H1 (cell line): Measurements from ENCODE around the gene MED31. TPM values are rescaled to one million over a fixed set of nuclear protein-coding genes. Genes with fewer than 3 reads are reported as not detected.

ENCODE experiments used
- CTCF ChIA-PET: fragments of 300-600 bp; sonication (Branson Sonifier 250); formaldehyde crosslinking; loops from one replicate; lab custom pipeline; 2021; ENCODE audit not compliant: partially characterized antibody; lab: Charles Lee
- POLR2A ChIA-PET: fragments of 300-600 bp; sonication (Branson Sonifier 250); formaldehyde crosslinking; loops from one replicate; lab custom pipeline; 2021; ENCODE audit warnings: inconsistent platforms; ENCODE audit not compliant: partially characterized antibody; lab: Charles Lee
- DNase-seq, 2 experiments: peaks; one replicate each; pipeline versions ENCODE4 v3.0.0 to v3.0.0-alpha.2; 2010 to 2022; ENCODE audit warnings: low spot score in 2 of 2, low read depth in 1 of 2, mixed read lengths in 1 of 2
- FAIRE-seq: peaks from 2 replicates; lab custom pipeline; 2011; peaks lifted over from hg19 to GRCh38; lab: Jason Lieb, UNC
- H2AFZ ChIP-seq: 2 replicates; pipeline ENCODE4 v1.8.1; 2012; ENCODE audit warnings: low read length, inconsistent platforms
- H2AK5ac ChIP-seq: 2 replicates; pipeline ENCODE4 v1.6.1; 2013; ENCODE audit warnings: low read depth, low read length
- H2BK120ac ChIP-seq: replicated peaks from 2 replicates; pipeline ENCODE3; 2013; ENCODE audit warnings: low read depth, low read length, inconsistent platforms
- H2BK12ac ChIP-seq: 2 replicates; pipeline ENCODE4 v1.6.1; 2013; ENCODE audit warnings: low read depth, low read length
- H2BK15ac ChIP-seq: 2 replicates; pipeline ENCODE4 v1.6.1; 2013; ENCODE audit warnings: low read length
- H2BK20ac ChIP-seq: 2 replicates; pipeline ENCODE4 v1.6.1; 2013; ENCODE audit warnings: low read length
- H2BK5ac ChIP-seq: 2 replicates; pipeline ENCODE4 v1.6.1; 2013; ENCODE audit warnings: low read depth, low read length
- H3K14ac ChIP-seq: 2 replicates; pipeline ENCODE4 v1.6.1; 2013; ENCODE audit warnings: inconsistent platforms; ENCODE audit not compliant: insufficient read length
- H3K18ac ChIP-seq: 2 replicates; pipeline ENCODE4 v1.6.1; 2013; ENCODE audit warnings: low read length; ENCODE audit errors: extremely low read depth
- H3K23ac ChIP-seq: 2 replicates; pipeline ENCODE4 v1.6.1; 2013; ENCODE audit warnings: inconsistent platforms; ENCODE audit not compliant: insufficient read length
- H3K23me2 ChIP-seq: 2 replicates; pipeline ENCODE4 v1.6.1; 2013; ENCODE audit warnings: low read depth, low read length
- H3K27ac ChIP-seq: 2 replicates; pipeline ENCODE4 v1.6.1; 2011; ENCODE audit warnings: low read depth, low read length, inconsistent platforms
- H3K27me3 ChIP-seq, 4 experiments: replicated peaks in 1 of 4; 1 replicate in 1 of 4; 2 replicates in 3 of 4; pipeline versions ENCODE4 v1.6.1 to v1.8.1; 2011 to 2013; ENCODE audit warnings: low read length in 3 of 4, mild to moderate bottlenecking in 3 of 4, inconsistent platforms in 2 of 4, mixed read lengths in 2 of 4, moderate library complexity in 1 of 4; ENCODE audit not compliant: control insufficient read depth in 3 of 4, insufficient read depth in 3 of 4; ENCODE audit errors: extremely low read depth in 1 of 4
- H3K36me3 ChIP-seq, 4 experiments: 2 replicates each; pipeline versions ENCODE4 v1.6.1 to v1.8.1; 2011 to 2013; ENCODE audit warnings: mild to moderate bottlenecking in 4 of 4, low read length in 3 of 4, moderate library complexity in 2 of 4, control low read depth in 1 of 4, inconsistent platforms in 1 of 4; ENCODE audit not compliant: insufficient read depth in 4 of 4, control insufficient read depth in 2 of 4
- H3K4ac ChIP-seq: replicated peaks from 2 replicates; pipeline ENCODE3; 2013; ENCODE audit warnings: low read length, low read depth, mixed read lengths, inconsistent platforms; ENCODE audit not compliant: insufficient read length
- H3K4me1 ChIP-seq, 4 experiments: replicated peaks in 1 of 4; 1 replicate in 1 of 4; 2 replicates in 3 of 4; pipeline versions ENCODE4 v1.6.1 to v1.8.1; 2011 to 2013; ENCODE audit warnings: low read length in 3 of 4, inconsistent platforms in 2 of 4, mixed read lengths in 1 of 4; ENCODE audit not compliant: insufficient read depth in 4 of 4, control insufficient read depth in 3 of 4
- H3K4me2 ChIP-seq, 2 experiments: 2 replicates each; pipeline versions ENCODE4 v1.6.1 to v1.8.1; 2011 to 2013; ENCODE audit warnings: low read depth in 2 of 2, low read length in 2 of 2, control low read depth in 1 of 2, inconsistent platforms in 1 of 2, mild to moderate bottlenecking in 1 of 2; ENCODE audit not compliant: insufficient read depth in 1 of 2
- H3K4me3 ChIP-seq, 4 experiments: fragments of 200-600, 300-600 bp in 1 of 4; sonication (generic), shearing (Covaris generic), sonication (Bioruptor Twin) in 1 of 4; 2 replicates each; pipeline versions ENCODE4 v1.5.1 to v1.8.1; 2011 to 2016; ENCODE audit warnings: low read length in 4 of 4, low read depth in 3 of 4, control low read depth in 2 of 4, inconsistent platforms in 2 of 4, mild to moderate bottlenecking in 2 of 4, mixed read lengths in 1 of 4, moderate library complexity in 1 of 4; ENCODE audit not compliant: insufficient read depth in 2 of 4; ENCODE audit errors: extremely low read depth in 1 of 4
- H3K56ac ChIP-seq: replicated peaks from 2 replicates; pipeline ENCODE3; 2013; ENCODE audit warnings: low read depth, mild to moderate bottlenecking, mixed read lengths, low read length, inconsistent platforms; ENCODE audit not compliant: insufficient read length
- H3K79me1 ChIP-seq: 2 replicates; pipeline ENCODE4 v1.6.1; 2013; ENCODE audit warnings: low read depth, low read length, control low read depth
- H3K79me2 ChIP-seq, 2 experiments: 2 replicates each; pipeline versions ENCODE4 v1.6.1 to v1.8.1; 2012 to 2013; ENCODE audit warnings: low read length in 2 of 2, mild to moderate bottlenecking in 2 of 2, inconsistent platforms in 1 of 2; ENCODE audit not compliant: insufficient read depth in 2 of 2, control insufficient read depth in 1 of 2
- H3K9ac ChIP-seq, 4 experiments: replicated peaks in 1 of 4; 1 replicate in 1 of 4; 2 replicates in 3 of 4; pipeline versions ENCODE4 v1.6.1 to v1.8.1; 2011 to 2013; ENCODE audit warnings: low read depth in 3 of 4, low read length in 3 of 4, control low read depth in 2 of 4, mild to moderate bottlenecking in 2 of 4, moderate library complexity in 2 of 4, inconsistent platforms in 1 of 4; ENCODE audit errors: extremely low read depth in 1 of 4
- H3K9me3 ChIP-seq, 2 experiments: 2 replicates each; pipeline versions ENCODE4 v1.6.1 to v1.8.1; 2012 to 2013; ENCODE audit warnings: mild to moderate bottlenecking in 2 of 2, moderate library complexity in 2 of 2, control low read depth in 1 of 2, inconsistent platforms in 1 of 2, low read depth in 1 of 2, low read length in 1 of 2, mixed read lengths in 1 of 2; ENCODE audit not compliant: insufficient read depth in 2 of 2
- H4K20me1 ChIP-seq, 2 experiments: replicated peaks in 1 of 2; 2 replicates each; pipeline versions ENCODE3 to v1.8.1; 2011 to 2013; ENCODE audit warnings: inconsistent platforms in 2 of 2, low read length in 2 of 2, mild to moderate bottlenecking in 1 of 2; ENCODE audit not compliant: insufficient read depth in 2 of 2, control insufficient read depth in 1 of 2
- H4K5ac ChIP-seq: 2 replicates; pipeline ENCODE4 v1.6.1; 2013; ENCODE audit warnings: low read length, low read depth, mixed read lengths, inconsistent platforms; ENCODE audit not compliant: insufficient read length
- H4K8ac ChIP-seq: 2 replicates; pipeline ENCODE4 v1.8.0; 2013; ENCODE audit warnings: mild to moderate bottlenecking, moderate library complexity, low read length, inconsistent platforms; ENCODE audit not compliant: insufficient read depth; ENCODE audit errors: extremely low read depth
- H4K91ac ChIP-seq: replicated peaks from 2 replicates; pipeline ENCODE3; 2013; ENCODE audit warnings: low read length, mixed read lengths, inconsistent platforms; ENCODE audit not compliant: insufficient read length
- BACH1 ChIP-seq: IDR thresholded peaks from 2 replicates; pipeline ENCODE4 v1.6.1; 2012; ENCODE audit warnings: low read length, improper control_type of control experiment
- CHD1 ChIP-seq: IDR thresholded peaks from 2 replicates; pipeline ENCODE4 v1.6.1; 2012; ENCODE audit warnings: low read depth, low read length, improper control_type of control experiment
- CTBP2 ChIP-seq: IDR thresholded peaks from 2 replicates; pipeline ENCODE4 v1.7.0; 2011; ENCODE audit warnings: borderline replicate concordance, mild to moderate bottlenecking, moderate library complexity, mixed read lengths, low read length; ENCODE audit not compliant: insufficient read depth, insufficient read length
- EGR1 ChIP-seq: IDR thresholded peaks from 2 replicates; pipeline ENCODE4 v1.6.1; 2011; ENCODE audit warnings: low read depth, low read length, borderline replicate concordance
- FOSL1 ChIP-seq: IDR thresholded peaks from 2 replicates; pipeline ENCODE4 v1.6.1; 2011; ENCODE audit warnings: mild to moderate bottlenecking, low read depth, low read length, moderate library complexity; ENCODE audit not compliant: insufficient read depth
- HDAC2 ChIP-seq, 2 experiments: fragments of 300-600 bp in 1 of 2; sonication (generic) in 1 of 2; IDR thresholded peaks; 2 replicates each; pipeline ENCODE4 v1.6.1; 2011 to 2012; ENCODE audit warnings: low read depth in 2 of 2, low read length in 2 of 2, mild to moderate bottlenecking in 2 of 2, moderate library complexity in 2 of 2, borderline replicate concordance in 1 of 2, inconsistent platforms in 1 of 2
- HDAC6 ChIP-seq: IDR thresholded peaks from one replicate; pipeline ENCODE4 v1.7.1; 2012; ENCODE audit warnings: low read depth, mild to moderate bottlenecking, inconsistent platforms, low read length, moderate library complexity
- JUND ChIP-seq: IDR thresholded peaks from 2 replicates; pipeline ENCODE4 v1.6.1; 2011; ENCODE audit warnings: mild to moderate bottlenecking, improper control_type of control experiment, low read length
- KDM4A ChIP-seq: IDR thresholded peaks from one replicate; pipeline ENCODE4 v1.7.1; 2012; ENCODE audit warnings: low read depth, mild to moderate bottlenecking, moderate library complexity, low read length, inconsistent platforms; ENCODE audit not compliant: severe bottlenecking
- PHF8 ChIP-seq: fragments of 200-600 bp; sonication (generic); conservative IDR thresholded peaks from 2 replicates; pipeline ENCODE4 v1.7.1; 2012; ENCODE audit warnings: low read depth, mild to moderate bottlenecking, inconsistent platforms, low read length, moderate library complexity
- POLR2AphosphoS5 ChIP-seq: IDR thresholded peaks from 2 replicates; pipeline ENCODE4 v1.6.1; 2011; ENCODE audit warnings: low read depth, low read length
- RXRA ChIP-seq: IDR thresholded peaks from 2 replicates; pipeline ENCODE4 v1.6.1; 2011; ENCODE audit warnings: low read depth, mild to moderate bottlenecking, low read length, moderate library complexity; ENCODE audit not compliant: insufficient read depth
- SP2 ChIP-seq: IDR thresholded peaks from 2 replicates; pipeline ENCODE4 v1.6.1; 2012; ENCODE audit warnings: mild to moderate bottlenecking, low read length, inconsistent platforms
- TAF1 ChIP-seq: IDR thresholded peaks from 2 replicates; pipeline ENCODE4 v1.6.1; 2011; ENCODE audit warnings: mild to moderate bottlenecking, low read depth, low read length
- WGBS, 2 experiments: shearing (Covaris generic) in 1 of 2; methylation state at CpG; one replicate each; pipeline versions ENCODE4 v1.1.6 to v1.1.7; 2013 to 2015; ENCODE audit warnings: low lambda C conversion rate in 2 of 2, mixed read lengths in 2 of 2, inconsistent platforms in 1 of 2, low coverage in 1 of 2, missing lambda C conversion rate in 1 of 2; ENCODE audit not compliant: insufficient replicate concordance in 2 of 2, insufficient coverage in 1 of 2, insufficient read length in 1 of 2; ENCODE audit errors: extremely low coverage in 1 of 2, missing lambda C conversion rate in 1 of 2; 5-methylcytosine and 5-hydroxymethylcytosine counted together
- polyA plus RNA-seq, 7 experiments: library from polyadenylated mRNA; depleted of rRNA in 3 of 7; stranded (reverse) in 5 of 7; unstranded in 2 of 7; fragments of >200 nt in 5 of 7; fragments of 200-250 nt in 2 of 7; gene quantifications; 1 replicate in 5 of 7; 2 replicates in 1 of 7; 4 replicates in 1 of 7; pipeline versions ENCODE4 v1.2.1 to v1.2.3, GENCODE V29; 2011 to 2013; ENCODE audit warnings: missing spikeins in 2 of 7, mixed read lengths in 2 of 7
- total RNA-seq: library from RNA; stranded (reverse); fragmentation: NEBNext Ultra II Directional; extraction: Animal tissue kit (Norgen Biotek cat#: 25700); gene quantifications from 2 replicates; pipeline ENCODE4 v1.2.1, GENCODE V29; 2021

The MED31 gene
- total and polyA plus RNA-seq, 2 of the 8 experiments (the other 6 are each of a cell fraction or from before 2014, with no cell fraction given), result 4.6 to 12.3 TPM

DNA sequence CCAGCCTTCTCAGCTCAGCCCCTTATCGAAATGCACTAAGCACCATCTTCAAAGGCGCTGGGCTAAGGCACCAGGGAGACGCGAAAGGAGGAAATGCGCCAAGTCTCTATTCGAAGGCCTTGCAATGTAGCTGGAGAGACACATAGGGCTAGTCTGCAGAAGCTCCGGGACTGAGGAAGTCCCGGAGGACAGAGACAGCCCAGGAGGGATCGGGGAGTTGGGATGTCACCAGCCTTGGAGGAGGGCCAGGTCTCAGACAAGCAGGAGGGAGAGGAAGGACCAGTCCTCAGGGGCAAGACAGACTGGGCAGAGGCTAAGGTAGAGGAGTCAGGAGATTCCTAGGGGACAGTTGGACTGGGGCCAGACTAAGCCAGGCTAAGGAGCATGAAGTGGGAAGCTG is 8.7 kb upstream of the MED31 start:
- POLR2A ChIA-PET, result no interaction called here
- WGBS, 2 experiments, result 86% methylated on average over 9 of the region's 9 CpGs; no CpG with 5 or more reads in 1 of the 2 experiments
- CTCF ChIA-PET, result interaction anchor here (0.7 to 1.7 kb wide), 4 partner anchors 25 to 234 kb away, joined by 4 to 6 read pairs (median 4); no protein-coding TSS in a partner anchor

More for the DNA sequence above, 8.7 kb upstream of the MED31 start:
- Histone ChIP-seq H3K9me3 (no peaks in the 10 kb centered on the region), H2BK15ac (no peak overlapping the region), H3K14ac (no peak overlapping the region), H3K56ac (no peak overlapping the region), H3K23ac (no peak overlapping the region), H2AK5ac (no peak overlapping the region), H3K18ac (no peak overlapping the region), H3K4ac (no peak overlapping the region), H3K79me2 (no peaks in the 10 kb centered on the region), H2BK12ac (no peak overlapping the region), H4K20me1 (no peaks in the 10 kb centered on the region), H3K27ac (no peak overlapping the region), H3K23me2 (peaks cover 5% of the 10 kb centered on the region; the same call in 1 of the 2 replicates), H3K4me2 (no peak overlapping the region), H3K4me1 (peaks cover 0 to 10% (median 4%) of the 10 kb centered on the region in 4 experiments; a peak in 6 of 7 replicates), H3K9ac (no peak overlapping the region), H3K4me3 (no peak overlapping the region), H4K91ac (no peak overlapping the region), H3K36me3 (no peaks in the 10 kb centered on the region), H4K8ac (no peak overlapping the region), H2BK5ac (no peak overlapping the region), H2AFZ (no peak overlapping the region), H2BK120ac (no peak overlapping the region), H2BK20ac (no peak overlapping the region), H3K79me1 (no peaks in the 10 kb centered on the region), H3K27me3 (peaks cover 1 to 21% (median 16%) of the 10 kb centered on the region in 4 experiments), H4K5ac (no peak overlapping the region)
- no peak for FAIRE-seq
- DNase-seq, result no peak
- TF ChIP-seq BACH1 (no peak), HDAC2 (IDR thresholded peaks at IDR 0.05; ENCODE audit: borderline replicate concordance in 1 of 2, low read depth in 2 of 2, low read length in 2 of 2) (no peak), FOSL1 (no peak), EGR1 (no peak), SP2 (no peak), POLR2AphosphoS5 (no peak), CTBP2 (no peak), RXRA (no peak), KDM4A (no peak), CHD1 (no peak), HDAC6 (no peak), TAF1 (no peak), PHF8 (no peak), JUND (no peak)
